Hematopoietic multipotent progenitor cell treated with erythropoietin and hydrocortisone succinate and interleukin-3 and kit ligand, for 4 days (in vitro differentiated cells): ENCODE measurements around the gene BCL2L2.
"Not testable (repeated sequence)": the region's sequence is repeated elsewhere in the genome, so short reads cannot be mapped to it uniquely, and the experiment has no call there.

ENCODE experiments used
- DNase-seq: peaks from one replicate; pipeline ENCODE4 v3.0.0-alpha.2; 2015

The BCL2L2 gene

DNA sequence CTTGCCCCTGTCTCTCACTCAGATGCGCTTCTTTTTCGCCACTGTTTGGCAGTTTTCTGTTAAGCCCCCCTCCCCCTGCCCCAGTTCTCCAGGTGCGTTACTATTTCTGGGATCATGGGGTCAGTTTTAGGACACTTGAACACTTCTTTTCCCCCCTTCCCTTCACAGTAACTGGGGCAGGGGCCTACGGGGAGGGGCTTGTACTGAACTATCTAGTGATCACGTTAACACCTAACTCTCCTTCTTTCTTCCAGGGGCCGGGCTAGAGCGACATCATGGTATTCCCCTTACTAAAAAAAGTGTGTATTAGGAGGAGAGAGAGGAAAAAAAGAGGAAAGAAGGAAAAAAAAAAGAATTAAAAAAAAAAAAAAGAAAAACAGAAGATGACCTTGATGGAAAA, 18.4 kb downstream of the BCL2L2 start:
- no peak for DNase-seq

DNA sequence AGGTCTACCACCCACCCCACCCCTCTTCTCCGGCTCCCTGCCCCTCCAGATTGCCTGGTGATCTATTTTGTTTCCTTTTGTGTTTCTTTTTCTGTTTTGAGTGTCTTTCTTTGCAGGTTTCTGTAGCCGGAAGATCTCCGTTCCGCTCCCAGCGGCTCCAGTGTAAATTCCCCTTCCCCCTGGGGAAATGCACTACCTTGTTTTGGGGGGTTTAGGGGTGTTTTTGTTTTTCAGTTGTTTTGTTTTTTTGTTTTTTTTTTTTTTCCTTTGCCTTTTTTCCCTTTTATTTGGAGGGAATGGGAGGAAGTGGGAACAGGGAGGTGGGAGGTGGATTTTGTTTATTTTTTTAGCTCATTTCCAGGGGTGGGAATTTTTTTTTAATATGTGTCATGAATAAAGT, 19.1 kb downstream of the BCL2L2 start:
- not testable (repeated sequence) for DNase-seq

DNA sequence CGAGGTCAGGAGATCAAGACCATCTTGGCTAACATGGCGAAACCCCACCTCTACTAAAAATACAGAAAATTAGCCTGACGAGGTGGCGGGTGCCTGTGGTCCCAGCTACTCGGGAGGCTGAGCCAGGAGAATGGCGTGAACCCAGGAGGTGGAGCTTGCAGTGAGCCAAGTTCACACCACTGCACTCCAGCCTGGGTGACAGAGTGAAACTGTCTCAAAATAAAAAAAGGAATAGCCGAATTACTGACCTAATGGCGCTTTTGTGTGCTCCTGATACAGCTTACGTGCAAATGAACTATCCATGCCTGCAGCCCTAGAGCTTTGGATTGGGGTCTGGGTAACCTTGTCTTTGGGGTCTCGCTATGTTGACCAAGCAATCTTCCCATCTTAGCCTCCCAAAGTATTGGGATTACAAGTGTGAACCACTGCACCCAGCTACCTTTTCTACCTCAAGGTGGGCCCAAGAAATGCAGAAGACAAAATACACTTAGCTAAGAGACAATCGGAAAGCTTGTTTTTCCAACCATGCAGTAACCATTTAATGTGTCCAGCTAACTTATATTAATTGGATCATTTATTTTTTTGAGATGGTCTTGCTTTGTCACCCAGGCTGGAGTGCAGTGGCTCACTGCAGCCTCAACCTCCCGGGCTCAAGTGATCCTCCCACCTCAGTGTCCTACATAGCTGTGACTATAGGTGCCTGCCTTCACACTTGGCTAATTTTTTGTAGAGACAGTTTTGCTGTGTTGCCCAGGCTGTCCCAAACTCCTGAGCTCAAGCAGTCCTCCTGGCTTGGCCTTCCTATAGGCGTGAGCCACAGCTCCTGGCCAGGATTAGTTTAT, 20.1 kb downstream of the BCL2L2 start:
- no peak for DNase-seq

DNA sequence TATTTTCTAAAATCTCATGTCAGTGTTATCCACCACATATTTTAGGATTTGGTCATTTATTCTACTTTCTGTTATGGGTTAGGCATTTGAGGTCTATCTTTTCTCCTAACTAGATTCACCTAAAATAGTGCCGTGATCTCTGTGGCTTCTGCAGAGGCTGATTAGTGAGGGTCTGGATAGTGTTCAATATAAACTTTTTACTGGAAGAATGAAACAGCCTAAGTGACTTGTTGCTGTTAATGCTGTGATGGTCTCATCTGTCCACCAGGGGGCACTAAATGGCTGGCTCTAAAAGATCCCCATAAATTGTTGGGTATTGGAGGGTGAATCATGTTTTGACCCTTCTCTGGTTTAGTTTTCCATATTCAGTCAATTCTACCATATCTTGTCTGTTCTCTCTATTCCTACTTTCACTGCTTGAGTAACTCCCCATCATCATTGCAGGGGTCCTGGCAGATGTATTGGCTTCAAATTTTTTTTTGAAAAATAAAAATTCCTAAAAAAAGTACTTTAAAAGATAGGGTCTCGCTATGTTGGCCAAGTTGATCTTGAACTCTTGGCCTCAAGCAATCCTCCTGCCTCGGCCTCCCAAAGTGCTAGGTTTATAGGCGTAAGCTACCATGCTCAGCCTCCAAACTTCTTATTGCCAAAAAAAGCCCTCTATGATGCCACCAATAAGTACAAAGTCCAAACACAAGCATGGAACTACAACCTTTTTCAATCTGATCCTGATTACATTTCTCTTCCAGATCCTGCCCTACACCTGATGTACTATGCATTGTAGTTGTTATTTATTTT, 21.5 kb downstream of the BCL2L2 start:
- DNase-seq, result peak; percentile 92

DNA sequence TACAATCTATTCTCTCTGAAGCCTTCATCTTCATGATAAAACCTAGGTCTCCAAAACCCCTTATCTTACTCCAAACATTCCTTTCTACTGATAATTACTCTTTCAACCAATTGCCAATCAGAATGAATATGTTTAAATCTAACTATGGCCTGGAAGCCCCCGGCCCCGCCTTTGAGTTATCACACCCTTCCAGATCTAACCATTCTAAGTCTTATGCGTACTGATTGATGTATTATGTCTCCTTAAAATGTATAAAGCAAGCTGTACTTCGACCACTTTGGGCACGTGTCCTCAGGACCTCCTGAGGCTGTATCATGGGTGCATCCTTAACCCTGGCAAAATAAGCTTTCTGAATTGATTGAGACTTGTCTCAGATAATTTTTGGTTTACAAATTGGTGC, 29.0 kb downstream of the BCL2L2 start:
- peak; percentile 62 for DNase-seq

DNA sequence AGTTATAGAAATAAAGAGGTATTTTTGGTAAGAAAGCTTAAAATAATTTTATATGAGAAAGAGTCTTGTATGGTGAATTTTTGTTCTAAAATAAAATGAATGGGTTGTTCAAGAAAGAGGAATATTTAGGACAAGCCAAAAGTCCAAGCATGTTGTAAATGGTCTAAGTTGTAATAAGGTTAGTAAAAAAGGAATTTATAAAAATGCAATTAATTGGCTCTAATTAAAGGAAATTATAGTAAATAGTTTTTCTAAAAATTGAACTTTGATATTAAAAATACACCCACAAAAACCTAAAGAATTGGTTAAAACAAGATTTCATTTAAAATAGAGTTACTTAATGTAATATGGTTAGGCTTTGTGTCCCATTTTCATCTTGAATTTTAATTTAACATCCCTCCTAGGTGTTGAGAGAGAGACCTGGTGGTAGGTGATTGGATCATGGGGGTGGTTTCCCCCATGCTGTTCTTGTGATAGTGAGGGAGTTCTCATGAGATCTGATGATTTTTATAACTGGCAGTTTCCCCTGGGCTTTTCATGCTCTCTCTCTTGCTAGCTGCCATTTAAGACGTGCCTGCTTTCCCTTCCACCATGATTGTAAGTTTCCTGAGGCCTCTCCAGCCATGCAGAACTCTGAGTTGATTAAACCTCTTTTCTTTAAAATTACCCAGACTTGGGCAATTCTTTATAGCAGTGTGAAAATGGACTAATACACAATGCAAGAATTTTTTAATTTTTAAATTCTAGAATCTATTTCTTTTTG, 33.1 kb downstream of the BCL2L2 start:
- no peak for DNase-seq

DNA sequence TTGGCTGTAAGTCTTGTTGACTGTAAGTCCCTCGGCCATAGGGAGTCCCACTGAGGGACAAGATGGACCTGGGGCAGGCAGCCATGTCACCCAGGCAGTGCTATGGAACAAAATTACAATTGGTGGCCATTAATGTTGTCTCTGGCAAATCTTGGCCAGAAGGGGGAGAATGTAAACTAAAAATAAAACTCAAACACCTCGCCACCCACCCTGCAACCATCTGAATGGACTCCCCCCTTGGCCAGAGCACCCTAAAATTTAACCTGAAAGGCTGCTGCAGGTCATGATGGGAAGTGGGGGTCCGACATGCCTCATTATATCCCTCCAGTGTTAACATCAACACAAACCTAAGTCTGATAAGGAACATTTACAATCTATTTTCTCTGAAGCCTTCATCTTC, 37.8 kb downstream of the BCL2L2 start:
- DNase-seq, result no peak

DNA sequence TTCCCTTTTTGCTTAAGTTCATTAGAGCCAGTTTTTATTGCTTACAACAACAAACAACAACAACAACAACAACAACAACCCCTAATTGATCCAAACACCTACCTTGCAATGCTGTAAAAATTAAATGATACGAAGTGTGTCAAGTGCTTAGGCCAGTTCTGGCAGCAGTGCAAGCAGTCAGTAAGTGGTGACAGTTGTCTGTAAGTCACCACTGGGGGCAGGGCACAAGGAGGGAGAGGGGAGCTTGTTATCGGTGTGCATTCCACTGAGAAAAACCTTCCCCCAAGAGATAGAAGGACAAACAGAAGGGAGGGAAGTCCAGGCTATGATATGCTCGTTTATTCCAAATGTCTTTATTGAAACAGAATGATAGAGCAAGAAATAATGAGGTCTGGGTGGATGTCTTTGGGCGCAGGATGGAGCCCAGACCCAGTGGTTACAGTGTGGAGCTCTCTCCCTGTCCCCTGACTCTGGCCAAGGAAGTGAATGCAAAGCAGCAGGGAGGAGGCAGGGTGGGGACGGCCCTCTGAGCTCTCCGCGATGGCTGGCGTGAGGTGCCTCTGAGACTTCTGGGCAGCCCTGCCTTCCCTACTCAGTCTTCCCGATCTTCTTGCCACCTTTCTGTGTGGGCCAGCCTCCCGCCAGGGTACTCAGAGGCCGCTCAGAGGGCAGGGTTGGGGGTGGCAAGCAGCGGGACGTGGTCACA, 39.5 kb downstream of the BCL2L2 start:
- DNase-seq, result no peak

DNA sequence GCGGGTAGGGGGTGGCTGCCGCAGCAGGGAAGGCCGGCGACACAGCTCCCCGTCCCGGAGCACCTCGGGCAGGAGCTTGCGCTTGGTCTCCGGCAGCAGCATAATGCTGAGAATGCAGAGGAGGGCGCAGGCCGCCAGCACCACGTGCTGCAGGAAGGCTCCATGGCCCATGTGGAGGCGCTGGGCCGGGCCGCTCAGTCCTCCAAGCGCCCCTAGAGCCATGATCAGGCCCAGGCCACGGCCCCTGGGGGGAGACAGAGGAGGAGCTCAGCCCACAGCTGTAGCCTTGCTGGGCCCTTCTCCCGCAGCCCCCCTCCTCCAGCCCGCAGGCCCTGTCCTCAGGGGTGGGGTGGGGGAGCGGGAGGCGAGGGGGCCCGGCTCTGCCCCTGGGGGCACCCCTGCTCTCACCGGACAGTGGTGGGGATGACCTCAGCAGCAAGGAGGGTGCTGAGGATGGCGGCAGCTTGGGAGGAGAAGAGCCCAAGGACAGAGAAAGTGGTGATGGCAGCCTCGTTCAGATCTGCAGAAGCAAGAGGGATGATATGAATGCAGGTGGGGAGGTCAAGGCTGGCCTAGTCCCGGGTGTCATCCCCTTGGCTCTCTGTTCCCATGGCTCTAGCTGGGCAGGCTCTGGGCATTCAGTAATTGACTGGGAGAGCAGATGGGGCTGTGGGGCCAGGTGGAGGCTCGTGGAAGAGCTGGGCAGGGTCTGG, 40.2 kb downstream of the BCL2L2 start:
- no peak for DNase-seq

DNA sequence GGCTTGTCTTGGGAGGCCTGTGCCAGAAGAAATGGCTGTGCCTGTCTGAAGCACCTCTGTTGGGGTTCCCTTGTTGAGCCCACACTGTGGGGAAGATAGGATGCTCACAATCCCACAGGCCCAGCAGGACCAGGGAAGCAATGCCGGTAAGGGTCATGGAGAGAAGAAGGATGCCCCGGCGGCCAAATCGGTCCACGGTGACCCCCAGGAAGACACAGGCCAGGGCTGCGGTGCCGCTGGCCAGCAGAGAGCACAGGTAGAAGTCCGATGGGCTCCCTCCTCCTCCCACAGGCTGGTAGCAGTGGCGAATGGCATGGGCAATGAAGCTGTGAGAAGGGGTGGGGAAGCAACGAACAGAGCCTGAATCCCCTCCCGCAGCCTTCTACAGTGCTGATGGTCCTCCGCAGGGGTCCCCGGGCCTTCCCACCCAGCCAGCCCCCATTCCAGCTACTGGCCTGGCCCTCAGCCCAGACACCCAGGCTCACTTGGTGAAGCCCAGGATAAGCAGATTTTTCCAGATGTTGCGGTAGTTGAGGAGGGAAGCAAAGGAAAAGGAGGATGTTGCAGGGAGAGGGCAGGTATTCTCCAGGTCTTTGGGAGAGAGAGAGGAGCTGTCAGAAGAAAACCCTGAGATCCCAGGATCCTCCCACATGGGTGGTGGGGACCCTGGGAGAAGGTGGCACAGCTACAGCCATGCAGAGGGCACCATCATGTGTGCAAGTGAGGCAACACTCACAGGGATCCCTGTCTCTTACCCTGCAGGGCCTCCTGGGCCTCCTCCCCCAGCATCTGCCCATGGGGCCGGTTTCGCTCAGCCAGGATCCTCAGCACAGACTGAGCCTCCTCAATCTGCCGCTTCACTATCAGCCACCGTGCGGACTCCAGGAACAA, 41.0 kb downstream of the BCL2L2 start:
- DNase-seq, result no peak

DNA sequence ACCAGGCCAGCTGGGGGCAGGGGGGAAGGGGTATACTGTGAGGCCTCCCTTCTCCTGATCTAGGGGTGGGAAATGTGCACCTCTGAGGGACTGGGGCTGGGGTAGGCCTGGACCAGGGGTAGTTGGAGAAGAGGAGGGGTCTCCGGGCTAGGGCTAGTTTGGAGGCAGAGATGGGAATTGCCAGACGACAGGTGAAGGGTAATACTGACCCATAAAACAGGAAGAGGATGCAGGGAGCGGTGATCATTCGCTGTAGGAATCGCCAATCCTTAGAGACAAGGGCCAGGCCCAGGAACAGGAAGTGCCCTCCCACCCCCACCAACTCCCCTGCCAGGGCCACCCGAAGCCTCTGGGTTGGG, 41.6 kb downstream of the BCL2L2 start:
- no peak for DNase-seq

DNA sequence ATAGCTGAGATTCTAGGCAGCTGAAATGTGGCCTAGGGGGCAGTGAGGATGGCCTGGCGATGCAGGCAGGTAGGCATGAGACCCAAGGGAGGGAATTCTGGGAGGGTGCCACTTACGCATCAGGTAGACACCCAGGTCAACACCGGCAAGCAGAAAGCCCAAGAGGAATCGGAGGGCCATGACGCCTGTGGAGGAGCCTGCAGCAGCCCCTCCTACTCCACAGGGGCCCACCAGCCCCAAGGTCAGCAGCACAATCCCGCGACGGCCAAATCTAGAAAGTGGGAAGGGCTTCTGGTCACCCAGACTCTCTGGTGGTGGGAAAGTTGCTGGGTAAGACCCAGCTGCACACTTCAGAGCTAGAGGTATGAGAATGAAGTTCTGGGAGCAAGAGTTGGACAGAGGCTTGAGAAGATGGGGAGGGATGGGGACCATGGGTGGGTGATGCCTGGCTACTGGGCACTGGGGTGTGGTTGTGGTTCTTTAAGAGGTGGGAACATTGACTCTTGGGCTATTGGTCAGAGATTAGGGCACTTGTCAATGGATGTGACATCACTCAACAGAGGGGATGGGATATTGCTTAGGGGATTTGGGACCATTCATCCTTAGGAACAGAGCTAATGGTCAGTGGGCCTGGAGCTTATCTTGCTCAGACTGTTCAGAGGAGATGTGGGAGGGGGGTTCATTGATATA, 42.7 kb downstream of the BCL2L2 start:
- DNase-seq, result no peak

DNA sequence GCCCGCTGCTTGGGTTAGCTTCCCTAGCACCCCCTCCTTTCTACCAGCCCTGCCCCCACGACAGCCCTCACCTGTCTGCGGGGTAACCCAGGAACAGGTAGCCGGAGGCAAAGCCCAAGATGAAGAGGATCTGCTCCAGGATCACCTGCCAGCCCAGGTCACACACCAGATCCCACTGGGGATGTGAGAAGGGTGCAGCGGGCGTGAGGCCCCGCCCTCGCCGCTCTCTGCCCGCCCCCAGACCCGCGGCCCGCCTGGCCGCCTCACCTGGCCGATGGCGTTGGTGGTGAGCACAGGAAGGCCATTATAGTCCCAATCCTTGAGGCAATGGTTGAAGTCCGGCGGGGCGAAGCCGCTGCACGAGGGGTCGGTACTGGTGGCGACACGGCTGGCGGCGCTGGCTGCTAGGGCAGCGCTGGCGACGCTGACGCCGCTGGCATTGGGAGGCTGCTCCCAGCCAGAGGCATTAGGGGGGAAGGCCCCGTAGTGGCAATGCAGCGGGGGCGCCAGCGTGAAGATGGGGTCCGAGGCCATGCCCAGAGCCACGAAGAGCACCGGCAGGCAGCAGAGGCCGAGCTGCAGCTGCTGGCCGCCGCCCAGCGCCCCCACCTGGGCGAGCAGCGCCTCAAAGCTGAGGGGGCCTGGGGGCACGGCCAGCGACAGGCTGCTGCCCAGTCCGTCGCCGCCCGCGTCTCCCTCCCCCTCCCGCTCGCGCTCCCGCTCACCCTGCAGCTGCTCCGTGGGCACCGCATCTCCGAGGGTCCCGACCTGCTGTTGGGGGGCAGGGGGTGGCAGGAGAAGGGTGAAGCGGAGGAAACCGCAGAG, 45.3 kb downstream of the BCL2L2 start:
- no peak for DNase-seq

DNA sequence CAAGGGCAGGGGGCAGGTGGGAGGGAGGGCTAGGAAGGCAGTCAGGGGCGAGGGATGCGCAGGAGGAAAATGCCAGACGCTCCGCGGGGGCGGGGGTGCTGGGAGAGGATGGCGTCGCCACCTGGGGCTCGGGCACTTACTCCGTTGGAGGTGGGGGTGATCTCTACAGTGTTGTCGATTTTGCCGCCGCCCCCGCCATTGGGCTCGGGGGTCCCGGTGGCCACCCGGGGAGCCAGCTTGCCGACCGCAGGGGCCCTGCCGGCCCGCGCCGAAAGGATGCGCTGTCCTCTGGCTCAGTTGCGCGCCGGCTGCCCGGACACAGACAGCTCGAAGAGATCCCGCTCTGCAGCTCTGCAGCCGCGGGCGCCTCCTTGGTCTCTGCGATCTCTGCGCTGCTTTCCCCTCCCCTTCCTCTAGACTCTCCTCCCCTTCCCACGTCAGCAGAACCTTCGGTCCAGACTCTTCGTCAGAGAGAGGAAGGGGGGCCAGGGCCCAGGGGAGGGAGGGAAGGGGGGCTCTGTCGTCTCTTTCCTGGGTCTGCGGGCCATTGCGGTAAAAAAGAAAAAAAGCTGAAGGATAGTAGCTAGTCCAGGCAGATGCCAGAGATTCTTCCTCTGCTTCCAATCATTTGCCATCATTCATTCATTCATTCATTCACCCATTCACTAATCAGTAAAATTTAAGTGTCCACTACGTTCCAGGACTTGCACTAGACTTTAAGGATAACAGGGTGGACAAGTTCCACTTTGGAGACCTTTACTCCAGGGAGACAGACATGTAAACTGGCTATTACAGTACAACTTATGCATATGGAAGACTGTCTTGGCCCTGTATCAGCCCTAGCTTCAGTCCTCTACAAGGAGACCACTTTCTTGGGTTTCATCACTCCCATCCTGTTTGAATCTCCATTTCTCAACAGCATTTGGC, 46.1 kb downstream of the BCL2L2 start, which contains the start of gene SLC22A17:
TSS of gene SLC22A17 (minus strand) at position 382 of the 927 bp plus-strand sequence.
- DNase-seq, result peak; percentile 84

DNA sequence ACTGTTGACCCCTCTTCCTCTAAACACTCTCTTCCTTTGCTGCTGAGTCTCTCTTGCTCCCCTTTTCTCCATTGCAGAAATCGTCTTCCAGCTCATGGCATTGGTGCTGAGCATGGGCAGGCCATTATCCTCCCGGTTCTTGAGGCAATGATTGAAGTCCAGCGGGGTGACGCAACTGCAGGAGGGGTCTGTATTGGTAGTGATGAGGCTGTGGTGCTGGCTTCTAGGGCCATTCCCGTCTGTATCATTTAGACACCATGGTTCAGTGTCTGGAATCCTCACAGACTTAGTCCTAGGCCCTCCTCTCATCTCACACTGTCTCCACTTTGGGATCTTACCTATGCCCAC, 46.8 kb downstream of the BCL2L2 start:
- no peak for DNase-seq

DNA sequence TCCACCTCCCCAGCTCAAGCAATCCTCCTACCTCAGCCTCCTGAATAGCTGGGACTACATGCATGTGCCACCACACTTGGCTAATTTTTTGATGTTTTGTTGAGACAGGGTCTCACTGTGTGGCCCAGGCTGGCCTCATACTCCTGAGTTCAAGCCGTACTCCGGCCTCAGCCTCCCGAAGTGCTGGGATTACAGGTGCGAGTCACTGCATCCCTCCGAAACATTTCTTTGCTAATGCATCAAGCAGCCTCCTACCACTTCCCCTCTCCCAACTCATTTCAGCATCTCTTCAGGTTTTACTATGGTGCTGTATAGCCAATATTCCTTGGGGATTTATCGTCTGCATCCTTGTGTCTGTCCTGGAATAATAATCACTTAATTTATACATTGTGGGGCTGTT, 48.4 kb downstream of the BCL2L2 start:
- DNase-seq, result no peak

DNA sequence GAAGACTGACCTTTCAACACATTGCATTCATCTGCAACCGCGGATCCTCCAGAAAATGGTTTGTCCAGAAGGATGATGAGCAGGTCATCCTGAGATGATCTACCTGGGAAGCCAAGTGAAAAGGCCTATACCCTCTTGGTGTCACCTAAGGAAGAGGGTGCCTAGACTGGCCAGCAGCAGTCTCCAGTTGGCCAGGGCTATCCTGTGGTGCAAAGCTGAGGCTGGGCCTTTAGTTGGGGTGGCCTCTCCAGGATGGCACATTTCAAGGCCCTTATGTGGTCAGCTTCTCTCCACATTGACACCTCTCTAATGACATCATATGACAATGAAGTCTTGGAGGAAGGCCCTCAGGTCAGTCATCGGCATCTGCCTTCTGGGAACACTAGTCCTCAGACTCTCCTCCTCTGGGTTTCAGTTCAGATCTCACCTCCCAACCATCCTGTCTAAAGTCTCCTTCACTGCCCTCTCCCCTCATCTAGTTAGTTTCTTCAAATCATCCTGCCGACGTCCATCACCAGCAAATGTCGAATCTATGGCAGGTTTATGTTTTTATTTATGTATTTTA, 49.3 kb downstream of the BCL2L2 start:
- DNase-seq, result no peak

DNA sequence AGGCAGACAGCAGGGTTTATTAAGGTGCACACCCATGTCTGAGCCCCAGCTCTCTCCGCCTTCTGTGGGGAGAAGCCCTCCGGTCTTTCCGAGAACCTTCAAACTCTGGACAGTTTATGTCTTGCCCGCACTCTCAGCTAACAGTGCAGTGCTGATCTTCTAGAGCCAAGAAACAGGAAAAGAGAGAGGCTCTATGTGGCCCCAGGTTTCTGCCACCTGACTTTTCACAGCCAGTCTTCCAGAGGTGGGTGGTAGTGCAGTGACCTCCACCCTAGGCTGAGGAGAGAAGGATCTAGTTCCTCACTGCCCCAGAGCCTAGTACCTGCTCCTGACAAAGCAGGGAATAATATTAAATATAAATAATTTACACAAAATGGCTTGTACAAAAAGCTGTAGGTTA, 50.0 kb downstream of the BCL2L2 start:
- no peak for DNase-seq
